GM18909 (cell line): Measurements from ENCODE around the gene GRID1.

Experiments used
- ATAC-seq: cut with Tn5 transposase; IDR thresholded peaks from one replicate; pipeline ENCODE4 v1.9.1; 2021; ENCODE audit warnings: mild to moderate bottlenecking; ENCODE audit not compliant: unreplicated experiment, poor library complexity

GRID1 gene

DNA sequence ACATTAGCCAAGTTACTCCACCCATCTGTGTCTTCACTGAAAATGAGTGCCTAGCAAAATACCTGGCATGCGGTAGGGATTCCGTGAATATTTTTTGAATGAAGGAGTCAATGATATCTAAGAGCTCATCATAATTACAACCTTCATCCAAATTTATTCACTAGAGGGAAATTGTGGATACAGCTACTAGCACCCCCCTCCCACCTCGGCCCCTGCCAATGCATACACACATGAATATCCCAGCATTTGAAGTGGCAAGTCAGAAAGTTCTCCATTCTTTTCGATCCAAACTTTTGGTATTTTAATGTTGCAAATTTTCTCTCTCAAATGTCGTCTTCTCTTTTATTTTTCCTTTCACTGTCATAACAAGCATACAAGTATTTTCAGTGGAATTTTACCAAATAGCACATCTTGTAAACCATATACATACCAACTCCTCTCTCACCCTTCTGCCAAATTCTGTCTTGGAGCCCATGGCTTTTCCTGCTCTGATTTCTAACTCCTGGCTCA is 164.3 kb downstream of the GRID1 start:
- no peak for ATAC-seq

- ATAC-seq = no peak
Observed at GRCh38 chr10:86200867-86201266, 165.7 kb downstream of the GRID1 start.

DNA sequence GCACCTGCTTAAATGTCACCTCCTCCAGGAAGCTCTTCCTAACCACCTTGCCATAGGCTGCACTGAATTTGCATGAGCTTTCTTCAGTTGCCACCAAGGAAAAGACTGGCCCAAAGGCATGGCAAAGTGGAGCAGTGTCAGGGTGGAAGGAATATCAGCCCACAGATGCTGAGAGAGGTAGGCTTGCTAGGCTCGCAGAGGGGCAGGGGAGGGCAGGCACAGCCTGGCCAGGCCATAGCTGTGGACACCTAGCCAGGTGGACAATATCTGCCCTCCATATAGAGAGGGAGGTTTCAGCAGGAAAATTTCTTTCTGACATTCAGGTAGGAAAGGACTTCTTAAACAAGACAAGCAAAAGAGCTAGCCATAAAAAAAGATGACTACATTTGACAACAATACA is 166.3 kb downstream of the GRID1 start:
- no peak for ATAC-seq

- no peak for ATAC-seq
Observed at GRCh38 chr10:86199041-86199440, 167.6 kb downstream of the GRID1 start.

DNA sequence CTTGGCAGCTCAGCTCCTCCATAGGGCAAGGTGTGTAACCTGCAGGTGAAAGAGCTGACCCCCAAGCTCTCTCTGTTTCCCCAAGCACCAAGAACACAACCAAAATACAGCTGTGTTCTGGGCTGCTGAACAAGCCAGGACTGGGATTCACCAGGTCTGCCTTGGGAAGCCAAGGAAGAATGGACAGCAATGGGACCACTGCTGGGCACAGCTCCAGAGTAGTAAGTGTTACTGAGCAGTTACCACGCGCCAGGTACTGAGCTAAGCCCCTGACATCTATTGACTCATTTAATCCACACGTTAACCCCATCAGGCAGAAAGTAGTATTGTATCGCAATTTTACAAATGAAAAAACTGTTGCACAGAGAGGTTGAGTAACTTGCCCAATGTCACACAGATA is 168.3 kb downstream of the GRID1 start:
- ATAC-seq = no peak

DNA sequence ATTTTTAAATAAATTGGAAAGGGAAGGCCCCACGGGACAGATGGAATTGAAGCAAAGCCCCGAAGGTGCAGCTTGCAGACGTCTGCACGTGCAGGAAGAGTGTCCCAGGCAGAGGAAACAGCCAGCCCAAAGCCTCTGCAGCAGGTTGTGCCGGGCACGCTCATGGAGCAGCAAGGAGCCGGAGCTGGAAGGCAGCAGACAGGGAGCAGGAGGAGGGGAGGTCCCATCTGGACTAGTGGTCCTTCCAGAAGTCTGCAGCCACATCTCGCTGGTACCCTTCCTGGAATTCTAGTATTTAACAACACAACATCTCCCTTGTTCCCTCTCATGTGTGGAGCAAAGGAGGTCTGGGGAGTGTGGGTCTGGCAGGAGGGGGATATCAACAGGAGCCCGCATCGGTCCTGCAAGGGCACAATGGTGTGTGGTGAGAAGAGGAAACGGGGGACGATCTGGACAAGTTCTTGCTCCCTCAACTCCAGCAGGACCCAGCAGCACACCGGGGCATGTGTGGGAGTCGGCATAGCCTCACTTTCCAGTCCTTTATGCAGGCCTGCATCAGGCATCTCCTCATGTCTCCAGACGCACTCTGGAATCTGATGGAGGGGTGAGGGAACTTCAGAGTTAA is 169.3 kb downstream of the GRID1 start:
- no peak for ATAC-seq

- no peak for ATAC-seq
Observed at GRCh38 chr10:86195521-86196157, 171.0 kb downstream of the GRID1 start.

DNA sequence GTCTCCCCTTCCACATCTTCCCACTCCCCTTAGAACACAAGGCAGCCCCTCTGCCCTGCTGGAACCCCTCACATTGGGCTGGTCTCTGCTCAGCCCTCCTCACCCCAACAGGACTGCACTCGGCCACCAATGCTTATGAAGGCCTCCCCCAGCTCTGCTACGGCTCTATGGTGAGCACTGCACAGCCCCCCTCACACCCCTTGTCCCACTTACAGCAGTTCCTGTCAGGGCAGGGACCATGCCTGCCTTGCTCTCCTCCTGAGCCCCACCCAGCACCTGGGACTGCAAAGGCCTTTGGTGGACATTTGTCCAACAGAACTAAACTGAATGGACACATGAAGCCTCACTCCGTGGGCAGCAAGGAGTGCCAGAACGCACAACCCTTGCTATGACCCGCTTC is 171.9 kb downstream of the GRID1 start:
- no peak for ATAC-seq

- no peak for ATAC-seq
Observed at GRCh38 chr10:86193841-86194240, 172.8 kb downstream of the GRID1 start.

GRCh38 chr10:86192691-86193090 is 173.9 kb downstream of the GRID1 start:
- ATAC-seq = no peak

- no peak for ATAC-seq
Observed at GRCh38 chr10:86192147-86192546, 174.4 kb downstream of the GRID1 start.

- no peak for ATAC-seq
Observed at GRCh38 chr10:86191686-86192085, 174.9 kb downstream of the GRID1 start.

DNA sequence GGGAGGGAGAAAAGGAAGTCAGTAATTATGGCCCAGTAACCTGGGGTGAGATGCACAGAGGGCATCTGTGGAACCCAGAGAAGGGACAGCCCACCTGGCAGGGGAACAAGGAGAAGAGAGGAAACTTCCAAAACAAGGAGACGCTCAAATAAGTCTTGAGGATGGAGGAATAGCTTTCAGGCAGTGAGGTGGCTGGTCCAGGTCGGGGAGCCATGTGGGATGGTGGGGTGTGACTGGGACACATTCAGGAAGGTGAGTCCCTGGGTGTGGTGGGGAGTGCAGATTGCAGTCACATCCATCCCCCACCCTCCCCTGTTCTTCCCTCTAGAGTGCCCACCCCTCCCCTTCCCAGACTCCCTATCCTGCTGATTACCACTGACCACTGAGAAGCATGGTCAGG is 175.4 kb downstream of the GRID1 start:
- no peak for ATAC-seq

- no peak for ATAC-seq
Observed at GRCh38 chr10:86190291-86190690, 176.3 kb downstream of the GRID1 start.

DNA sequence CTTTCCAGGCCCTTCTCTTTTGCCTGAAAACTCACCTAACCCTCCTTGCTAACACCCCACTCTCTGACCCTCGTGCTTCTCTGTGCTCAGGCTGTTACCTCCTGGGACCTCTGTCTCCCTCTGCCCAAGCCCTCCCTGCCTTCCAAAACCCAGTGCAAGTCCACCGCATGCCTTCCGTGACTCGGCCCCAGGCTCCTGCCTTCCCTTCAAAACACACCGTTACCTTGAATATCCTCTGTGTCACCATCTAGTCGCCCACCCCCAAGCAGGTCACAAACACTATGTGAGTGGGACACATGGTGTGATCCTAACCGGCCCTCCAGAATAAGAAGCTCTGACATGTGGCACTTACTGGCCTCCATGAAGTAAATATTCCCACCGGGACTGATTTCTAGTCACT is 176.7 kb downstream of the GRID1 start:
- ATAC-seq = no peak

- ATAC-seq = no peak
Observed at GRCh38 chr10:86188796-86189558, 177.6 kb downstream of the GRID1 start.

DNA sequence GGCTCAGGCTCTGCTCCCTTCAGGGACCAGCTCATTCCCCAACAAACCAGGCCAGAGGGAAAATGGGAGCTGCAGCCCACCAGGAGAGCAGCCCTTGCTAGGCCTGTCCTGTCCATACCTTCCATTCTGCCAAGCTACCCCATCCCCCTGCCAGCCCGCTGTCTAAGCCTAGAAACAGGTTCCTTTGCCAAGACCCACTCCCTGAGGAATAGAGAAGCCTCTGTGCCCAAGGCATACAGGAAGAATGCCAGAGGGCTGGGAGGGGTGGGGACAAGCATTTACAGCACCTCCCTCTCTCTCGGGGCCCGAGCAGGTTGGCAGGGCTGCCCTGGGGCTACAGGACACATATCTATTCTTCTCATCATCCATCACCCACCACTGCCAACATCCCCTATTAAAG is 178.3 kb downstream of the GRID1 start:
- ATAC-seq = no peak

- no peak for ATAC-seq
Observed at GRCh38 chr10:86187499-86188239, 178.9 kb downstream of the GRID1 start.

DNA sequence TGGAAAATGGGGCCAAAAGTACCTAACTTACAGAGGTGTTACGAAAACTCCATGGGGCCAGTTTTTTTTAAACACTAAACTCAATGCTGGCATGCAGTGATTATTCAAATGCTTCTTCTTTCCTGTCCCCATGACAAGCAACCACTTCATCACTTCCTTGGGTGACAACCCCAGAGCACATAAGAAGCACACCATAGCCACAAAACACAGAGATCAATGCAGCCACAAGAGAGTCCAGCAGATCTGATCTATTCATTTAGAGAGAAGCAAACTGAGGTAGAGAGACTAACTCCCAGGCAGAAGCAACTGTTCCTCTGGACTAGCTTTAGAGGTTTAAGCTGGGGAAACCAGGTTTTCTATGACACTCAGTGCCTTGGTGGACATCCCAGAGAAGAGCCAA is 180.0 kb downstream of the GRID1 start:
- ATAC-seq = no peak

- no peak for ATAC-seq
Observed at GRCh38 chr10:86182595-86182994, 184.0 kb downstream of the GRID1 start.

DNA sequence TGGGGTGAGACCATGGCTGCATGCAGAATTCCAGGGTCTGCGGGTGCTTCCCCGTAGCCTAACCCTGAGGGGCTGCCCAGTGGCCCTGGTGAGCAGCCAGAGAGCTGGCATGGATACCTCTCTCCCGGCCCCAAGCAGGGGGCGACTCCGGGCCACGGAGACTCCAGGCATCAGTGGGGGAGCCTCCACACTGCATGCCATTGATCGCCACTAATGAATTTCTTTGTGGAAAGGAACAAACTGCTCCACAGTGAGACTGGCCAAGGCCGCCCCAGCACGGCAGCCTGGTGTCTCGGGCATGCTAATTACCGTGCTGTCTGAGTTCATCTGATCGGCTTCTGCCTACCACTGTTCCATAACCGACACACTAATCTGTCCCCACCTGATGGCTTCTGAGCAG is 184.4 kb downstream of the GRID1 start:
- ATAC-seq = no peak
